ENCODE data around the gene MTA3.
"Not testable (repeated sequence)": the region's sequence is repeated elsewhere in the genome, so short reads cannot be mapped to it uniquely, and the experiment has no call there.

MTA3 gene

GRCh38 chr2:42573256-42573655, 4.8 kb downstream of the MTA3 start:
- DNase-seq (ENCODE audit: low read depth in 2 of 2), result no peak
- H3K4me3 ChIP-seq (replicated peaks in 1 of 2; ENCODE audit: low read depth in 2 of 2, low read length in 2 of 2), result no peak overlapping the region
- no peak for TF ChIP-seq CTCF (IDR thresholded peaks at IDR 0.05; ENCODE audit: low read depth, low read length)

- no peak for TF ChIP-seq CTCF (IDR thresholded peaks at IDR 0.05; ENCODE audit: low read depth, low read length)
- DNase-seq (ENCODE audit: low read depth in 2 of 2), result no peak
- no peak overlapping the region for H3K4me3 ChIP-seq (replicated peaks in 1 of 2; ENCODE audit: low read depth in 2 of 2, low read length in 2 of 2)
Measured at GRCh38 chr2:42575458-42576064, 7.1 kb downstream of the MTA3 start.

DNA sequence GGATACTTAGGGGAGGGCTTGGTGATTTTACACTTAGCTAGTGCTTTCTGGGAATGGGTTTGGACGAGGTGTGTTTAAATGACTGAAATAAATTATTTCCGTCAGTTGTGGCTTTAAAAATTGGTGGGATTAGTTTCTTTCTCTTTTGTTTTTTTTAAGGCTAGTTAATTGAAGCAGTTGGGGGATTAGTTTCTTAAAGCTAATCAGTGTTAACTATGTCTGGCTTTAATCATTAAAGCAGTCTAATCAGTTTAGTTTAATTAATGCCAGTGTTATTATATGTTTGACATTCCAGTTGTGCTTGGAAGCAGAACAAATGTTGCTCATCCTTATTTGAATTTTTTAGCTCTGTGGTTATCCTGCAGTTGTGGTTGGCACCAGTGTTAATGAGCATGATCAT, 10.2 kb downstream of the MTA3 start:
- H3K4me3 ChIP-seq (replicated peaks in 1 of 2; ENCODE audit: low read depth in 2 of 2, low read length in 2 of 2), result no peak overlapping the region
- DNase-seq (ENCODE audit: low read depth in 2 of 2), result no peak
- TF ChIP-seq CTCF (IDR thresholded peaks at IDR 0.05; ENCODE audit: low read depth, low read length), result no peak

GRCh38 chr2:42581257-42581656, 12.8 kb downstream of the MTA3 start:
- no peak overlapping the region for H3K4me3 ChIP-seq (replicated peaks in 1 of 2; ENCODE audit: low read depth in 2 of 2, low read length in 2 of 2)
- TF ChIP-seq CTCF (IDR thresholded peaks at IDR 0.05; ENCODE audit: low read depth, low read length), result no peak
- no peak for DNase-seq (ENCODE audit: low read depth in 2 of 2)

DNA sequence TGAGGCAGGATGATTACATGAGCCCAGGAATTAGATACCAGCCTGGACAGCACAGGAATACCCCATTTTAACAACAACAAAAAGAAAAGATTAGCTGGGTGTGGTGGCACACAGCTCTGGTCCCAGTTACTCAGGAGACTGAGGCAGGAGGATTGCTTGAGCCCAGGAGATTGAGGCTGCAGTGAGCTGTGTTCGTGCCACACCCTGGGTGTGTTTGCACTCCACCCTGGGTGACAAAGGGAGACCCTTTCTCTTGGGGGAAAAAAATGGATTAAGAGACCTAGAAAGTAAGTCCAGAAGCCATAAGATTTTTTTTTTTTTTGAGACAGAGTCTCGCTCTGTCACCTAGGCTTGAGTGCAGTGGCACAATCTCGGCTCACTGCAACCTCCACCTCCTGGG, 16.2 kb downstream of the MTA3 start:
- H3K4me3 ChIP-seq (replicated peaks in 1 of 2; ENCODE audit: low read depth in 2 of 2, low read length in 2 of 2); DNase-seq (ENCODE audit: low read depth in 2 of 2): not testable (repeated sequence)

- H3K4me3 ChIP-seq (replicated peaks in 1 of 2; ENCODE audit: low read depth in 2 of 2, low read length in 2 of 2), result no peak overlapping the region
- no peak for TF ChIP-seq CTCF (IDR thresholded peaks at IDR 0.05; ENCODE audit: low read depth, low read length)
- DNase-seq (ENCODE audit: low read depth in 2 of 2), result no peak
Measured at GRCh38 chr2:42585779-42586178, 17.3 kb downstream of the MTA3 start.

GRCh38 chr2:42587526-42588117, 19.2 kb downstream of the MTA3 start:
- no peak for DNase-seq (ENCODE audit: low read depth in 2 of 2)
- no peak overlapping the region for H3K4me3 ChIP-seq (replicated peaks in 1 of 2; ENCODE audit: low read depth in 2 of 2, low read length in 2 of 2)
- no peak for TF ChIP-seq CTCF (IDR thresholded peaks at IDR 0.05; ENCODE audit: low read depth, low read length)

Measured in cardiac fibroblast (primary cell).